SK-N-MC (cell line): ENCODE results near the gene WFIKKN1.

Experiments used
- DNase-seq: peaks from one replicate; pipeline ENCODE4 v3.0.0-alpha.2; 2011; ENCODE audit warnings: low read depth, low spot score
- H3K27ac ChIP-seq: fragments of 200-600 bp; sonication (generic); 2 replicates; pipeline ENCODE4 v1.5.1; 2016; ENCODE audit warnings: mixed run types
- H3K36me3 ChIP-seq: fragments of 200-600 bp; sonication (generic); 2 replicates; pipeline ENCODE4 v1.6.1; 2017; ENCODE audit warnings: antibody characterized with exemption, low read length, mixed read lengths; ENCODE audit not compliant: insufficient read depth
- H3K4me3 ChIP-seq: fragments of 200-600 bp; sonication (generic); 2 replicates; pipeline ENCODE4 v1.5.1; 2016
- H3K9ac ChIP-seq: fragments of 200-600 bp; sonication (generic); 2 replicates; pipeline ENCODE4 v1.8.0; 2017; ENCODE audit warnings: mixed run types, mixed read lengths; ENCODE audit not compliant: insufficient read length
- H3K9me3 ChIP-seq: fragments of 200-600 bp; sonication (generic); 2 replicates; pipeline ENCODE4 v1.6.1; 2017; ENCODE audit warnings: low read depth, mild to moderate bottlenecking, antibody characterized with exemption, low read length, moderate library complexity, mixed read lengths
- EZH2 ChIP-seq: fragments of 200-600 bp; sonication (generic); IDR thresholded peaks from one replicate; pipeline ENCODE4 v1.6.1; 2017; ENCODE audit warnings: antibody characterized with exemption
- FOXP2 ChIP-seq: optimal IDR thresholded peaks from 2 replicates; pipeline ENCODE3; 2011; ENCODE audit warnings: mild to moderate bottlenecking, moderate library complexity; ENCODE audit not compliant: insufficient read depth; ENCODE audit errors: extremely low read length, control extremely low read depth
- POLR2AphosphoS5 ChIP-seq: IDR thresholded peaks from 2 replicates; pipeline ENCODE4 v1.6.1; 2012; ENCODE audit warnings: mild to moderate bottlenecking, low read depth, low read length, borderline replicate concordance

WFIKKN1 gene

GRCh38 chr16:619476-620100 lies 11.2 kb upstream of the WFIKKN1 start:
- Histone ChIP-seq H3K36me3 (no peaks in the 10 kb centered on the region), H3K4me3 (no peak overlapping the region), H3K9ac (no peak overlapping the region), H3K27ac (no peak overlapping the region), H3K9me3 (no peaks in the 10 kb centered on the region)
- DNase-seq, result no peak
- TF ChIP-seq FOXP2, result no peak
- no peak for TF ChIP-seq POLR2AphosphoS5
- no peak for TF ChIP-seq EZH2

GRCh38 chr16:620700-621525 lies 9.9 kb upstream of the WFIKKN1 start:
- Histone ChIP-seq H3K9me3 (no peaks in the 10 kb centered on the region), H3K27ac (no peak overlapping the region), H3K36me3 (no peaks in the 10 kb centered on the region), H3K4me3 (no peak overlapping the region), H3K9ac (no peak overlapping the region)
- DNase-seq, result no peak
- no peak for TF ChIP-seq POLR2AphosphoS5
- no peak for TF ChIP-seq EZH2

- TF ChIP-seq POLR2AphosphoS5, result no peak
- no peak for TF ChIP-seq FOXP2
- TF ChIP-seq EZH2, result no peak
- no peak for DNase-seq
- no peaks in the 10 kb centered on the region for H3K36me3 ChIP-seq
- H3K9me3 ChIP-seq, result no peaks in the 10 kb centered on the region
- no peak overlapping the region for H3K27ac ChIP-seq
- H3K4me3 ChIP-seq, result no peak overlapping the region
- no peak overlapping the region for H3K9ac ChIP-seq
Measured at GRCh38 chr16:621526-622105, 9.2 kb upstream of the WFIKKN1 start.

- H3K27ac ChIP-seq, result no peak overlapping the region
- no peak overlapping the region for H3K9ac ChIP-seq
- no peak for DNase-seq
- H3K36me3 ChIP-seq, result no peaks in the 10 kb centered on the region
- no peaks in the 10 kb centered on the region for H3K9me3 ChIP-seq
- no peak overlapping the region for H3K4me3 ChIP-seq
- TF ChIP-seq POLR2AphosphoS5, result no peak
- TF ChIP-seq EZH2, result no peak
- no peak for TF ChIP-seq FOXP2
Measured at GRCh38 chr16:622920-623280, 7.9 kb upstream of the WFIKKN1 start.

GRCh38 chr16:624526-625070 lies 6.2 kb upstream of the WFIKKN1 start:
- Histone ChIP-seq H3K36me3 (no peaks in the 10 kb centered on the region), H3K27ac (no peak overlapping the region), H3K4me3 (no peak overlapping the region), H3K9ac (no peak overlapping the region), H3K9me3 (no peaks in the 10 kb centered on the region)
- TF ChIP-seq POLR2AphosphoS5 (no peak), EZH2 (no peak), FOXP2 (no peak)
- DNase-seq, result no peak

GRCh38 chr16:625117-625976 lies 5.4 kb upstream of the WFIKKN1 start:
- no peak overlapping the region for H3K27ac ChIP-seq
- no peak overlapping the region for H3K4me3 ChIP-seq
- no peaks in the 10 kb centered on the region for H3K9me3 ChIP-seq
- DNase-seq, result no peak
- no peaks in the 10 kb centered on the region for H3K36me3 ChIP-seq
- no peak overlapping the region for H3K9ac ChIP-seq
- TF ChIP-seq POLR2AphosphoS5, result no peak
- TF ChIP-seq EZH2, result no peak
- no peak for TF ChIP-seq FOXP2

- no peak for DNase-seq
- Histone ChIP-seq H3K27ac (no peak overlapping the region), H3K4me3 (no peak overlapping the region), H3K36me3 (no peaks in the 10 kb centered on the region), H3K9ac (no peak overlapping the region), H3K9me3 (no peaks in the 10 kb centered on the region)
- TF ChIP-seq EZH2 (no peak), FOXP2 (no peak), POLR2AphosphoS5 (no peak)
Measured at GRCh38 chr16:625977-626765, 4.6 kb upstream of the WFIKKN1 start.
